Measurements from ENCODE around the gene MYL10.

The MYL10 gene

GRCh38 chr7:101629171-101629570 is at the start of gene MYL10:
Gene MYL10, minus strand, starts transcription at chr7:101629296. Its CDS starts 178 bp downstream, at chr7:101629118.
- no peak for DNase-seq (ENCODE audit: low read depth in 2 of 2)

GRCh38 chr7:101678658-101679057 is 49.6 kb upstream of the MYL10 start:
- DNase-seq (ENCODE audit: low read depth in 2 of 2) = no peak

GRCh38 chr7:101677797-101678479 is 48.8 kb upstream of the MYL10 start:
- no peak for DNase-seq (ENCODE audit: low read depth in 2 of 2)

- no peak for DNase-seq (ENCODE audit: low read depth in 2 of 2)
These were observed 48.3 kb upstream of the MYL10 start for GRCh38 chr7:101677391-101677790.

- DNase-seq (ENCODE audit: low read depth in 2 of 2) = no peak
These were observed 47.9 kb upstream of the MYL10 start for GRCh38 chr7:101676956-101677355.

GRCh38 chr7:101676062-101676598 is 47.0 kb upstream of the MYL10 start:
- DNase-seq (ENCODE audit: low read depth in 2 of 2) = no peak

- no peak for DNase-seq (ENCODE audit: low read depth in 2 of 2)
These were observed 45.3 kb upstream of the MYL10 start for GRCh38 chr7:101674439-101674838.

GRCh38 chr7:101673951-101674350 is 44.9 kb upstream of the MYL10 start:
- DNase-seq (ENCODE audit: low read depth in 2 of 2) = no peak

GRCh38 chr7:101673315-101673714 is 44.2 kb upstream of the MYL10 start:
- DNase-seq (ENCODE audit: low read depth in 2 of 2) = no peak

- no peak for DNase-seq (ENCODE audit: low read depth in 2 of 2)
These were observed 42.6 kb upstream of the MYL10 start for GRCh38 chr7:101671371-101672356.

- DNase-seq (ENCODE audit: low read depth in 2 of 2) = no peak
These were observed 40.2 kb upstream of the MYL10 start for GRCh38 chr7:101669307-101669706.

- DNase-seq (ENCODE audit: low read depth in 2 of 2) = no peak
These were observed 39.6 kb upstream of the MYL10 start for GRCh38 chr7:101668726-101669125.

- DNase-seq (ENCODE audit: low read depth in 2 of 2) = no peak
These were observed 38.8 kb upstream of the MYL10 start for GRCh38 chr7:101667920-101668319.

GRCh38 chr7:101667399-101667798 is 38.3 kb upstream of the MYL10 start:
- no peak for DNase-seq (ENCODE audit: low read depth in 2 of 2)

GRCh38 chr7:101666741-101667140 is 37.6 kb upstream of the MYL10 start:
- DNase-seq (ENCODE audit: low read depth in 2 of 2) = no peak

- no peak for DNase-seq (ENCODE audit: low read depth in 2 of 2)
These were observed 37.2 kb upstream of the MYL10 start for GRCh38 chr7:101666293-101666692.

- DNase-seq (ENCODE audit: low read depth in 2 of 2) = no peak
These were observed 35.9 kb upstream of the MYL10 start for GRCh38 chr7:101664893-101665471.

GRCh38 chr7:101664436-101664835 is 35.3 kb upstream of the MYL10 start:
- DNase-seq (ENCODE audit: low read depth in 2 of 2) = no peak

- DNase-seq (ENCODE audit: low read depth in 2 of 2) = no peak
These were observed 34.7 kb upstream of the MYL10 start for GRCh38 chr7:101663747-101664146.

- DNase-seq (ENCODE audit: low read depth in 2 of 2) = no peak
These were observed 33.4 kb upstream of the MYL10 start for GRCh38 chr7:101662447-101662998.

- no peak for DNase-seq (ENCODE audit: low read depth in 2 of 2)
These were observed 30.6 kb upstream of the MYL10 start for GRCh38 chr7:101659706-101660105.

- DNase-seq (ENCODE audit: low read depth in 2 of 2) = no peak
These were observed 28.1 kb upstream of the MYL10 start for GRCh38 chr7:101657171-101657570.

Measured in stimulated activated CD4-positive, alpha-beta T cell treated with anti-CD3 and anti-CD28 coated beads, Interleukin-1b, Interleukin-23, amount 100 ng/mL, for 4 hours (primary cell).